ENCODE results near the gene LILRA5.

GRCh38 chr19:54345938-54346386 lies 33.0 kb upstream of the LILRA5 start:
- TF ChIP-seq CTCF (IDR thresholded peaks at IDR 0.05; ENCODE audit: insufficient read depth, low read depth, low read length) (no peak), EZH2 (IDR thresholded peaks at IDR 0.05; ENCODE audit: insufficient read depth, low read length) (no peak)
